HFFc6 (cell line): Measurements from ENCODE around the gene CTAGE9. TPM values are rescaled to one million over a fixed set of nuclear protein-coding genes. Genes with fewer than 3 reads are reported as not detected.

ENCODE experiments used
- DNase-seq: peaks from one replicate; pipeline ENCODE4 v3.0.0-alpha.2; 2018
- H3K27ac Mint-ChIP-seq: 2 replicates; pipeline ENCODE4 v1.8.0; 2020; ENCODE audit warnings: mild to moderate bottlenecking, mixed read lengths
- H3K27me3 Mint-ChIP-seq: 2 replicates; pipeline ENCODE4 v1.8.0; 2021; ENCODE audit warnings: mild to moderate bottlenecking, moderate library complexity, mixed read lengths; ENCODE audit not compliant: insufficient read depth
- H3K36me3 Mint-ChIP-seq: 2 replicates; pipeline ENCODE4 v1.8.0; 2021; ENCODE audit warnings: low read depth, mixed read lengths
- H3K4me1 Mint-ChIP-seq: 2 replicates; pipeline ENCODE4 v1.8.0; 2020; ENCODE audit warnings: low read depth, mixed read lengths
- H3K4me3 Mint-ChIP-seq: 2 replicates; pipeline ENCODE4 v1.8.0; 2020; ENCODE audit warnings: mild to moderate bottlenecking, moderate library complexity, mixed read lengths
- H3K9me3 Mint-ChIP-seq: 2 replicates; pipeline ENCODE4 v1.8.0; 2020; ENCODE audit warnings: mild to moderate bottlenecking, mixed read lengths
- total RNA-seq, 6 experiments: library from RNA; stranded (reverse); fragmentation: NEBNext Ultra II Directional; extraction: Animal tissue kit (Norgen Biotek cat#: 25700); gene quantifications; 2 replicates in 1 of 6; 3 replicates in 5 of 6; pipeline ENCODE4 v1.2.3, GENCODE V29; 2021
- TF ChIP-seq, protein P1 (sequence below): fragments of 200-600 bp; sonication (generic); IDR thresholded peaks from 2 replicates; pipeline ENCODE4 v1.5.0; 2021; ENCODE audit warnings: antibody characterized with exemption, mild to moderate bottlenecking

The CTAGE9 gene
- total RNA-seq, 6 experiments from 2014 or later, result not detected

DNA sequence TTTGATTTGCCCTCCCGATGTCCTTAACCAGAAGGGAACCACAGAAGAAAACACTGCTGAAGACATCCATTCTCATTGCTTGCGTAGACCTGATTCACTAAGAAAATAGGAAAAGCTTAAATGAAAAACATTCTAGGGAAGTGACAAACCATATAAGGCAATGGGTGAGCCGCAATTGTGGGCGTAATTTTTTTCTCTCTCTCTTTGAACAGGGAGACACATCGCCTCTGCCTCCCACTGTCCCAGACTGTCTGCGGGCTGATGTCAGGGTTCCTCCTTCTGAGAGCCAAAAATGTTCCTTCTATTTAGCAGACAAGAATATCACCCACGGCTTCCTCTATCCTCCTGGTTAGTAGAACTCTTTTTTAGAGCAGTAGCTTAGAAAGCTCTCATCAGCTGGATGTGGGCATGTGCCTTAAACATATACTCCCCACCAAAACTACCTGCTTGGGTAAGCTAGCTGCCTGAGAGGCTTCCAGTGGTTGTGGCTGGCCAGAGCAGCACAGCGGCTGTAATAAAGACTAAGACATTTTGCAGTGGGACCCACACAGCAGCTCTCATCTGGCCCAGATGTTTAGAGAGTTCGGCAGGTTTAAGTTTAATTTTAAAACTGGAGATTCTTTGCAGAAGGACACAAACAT lies 22.7 kb upstream of the CTAGE9 start:
- TF ChIP-seq, protein P1, sequence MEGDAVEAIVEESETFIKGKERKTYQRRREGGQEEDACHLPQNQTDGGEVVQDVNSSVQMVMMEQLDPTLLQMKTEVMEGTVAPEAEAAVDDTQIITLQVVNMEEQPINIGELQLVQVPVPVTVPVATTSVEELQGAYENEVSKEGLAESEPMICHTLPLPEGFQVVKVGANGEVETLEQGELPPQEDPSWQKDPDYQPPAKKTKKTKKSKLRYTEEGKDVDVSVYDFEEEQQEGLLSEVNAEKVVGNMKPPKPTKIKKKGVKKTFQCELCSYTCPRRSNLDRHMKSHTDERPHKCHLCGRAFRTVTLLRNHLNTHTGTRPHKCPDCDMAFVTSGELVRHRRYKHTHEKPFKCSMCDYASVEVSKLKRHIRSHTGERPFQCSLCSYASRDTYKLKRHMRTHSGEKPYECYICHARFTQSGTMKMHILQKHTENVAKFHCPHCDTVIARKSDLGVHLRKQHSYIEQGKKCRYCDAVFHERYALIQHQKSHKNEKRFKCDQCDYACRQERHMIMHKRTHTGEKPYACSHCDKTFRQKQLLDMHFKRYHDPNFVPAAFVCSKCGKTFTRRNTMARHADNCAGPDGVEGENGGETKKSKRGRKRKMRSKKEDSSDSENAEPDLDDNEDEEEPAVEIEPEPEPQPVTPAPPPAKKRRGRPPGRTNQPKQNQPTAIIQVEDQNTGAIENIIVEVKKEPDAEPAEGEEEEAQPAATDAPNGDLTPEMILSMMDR, result no peak
- Mint-ChIP-seq H3K27ac (peak overlapping the region; percentile 72), H3K9me3 (no peaks in the 10 kb centered on the region), H3K36me3 (peaks cover 5% of the 10 kb centered on the region; the same call in 1 of the 2 replicates), H3K4me1 (peaks cover 29% of the 10 kb centered on the region), H3K4me3 (peak overlapping the region; percentile 78), H3K27me3 (no peaks in the 10 kb centered on the region)
- DNase-seq, result peak; percentile 63

DNA sequence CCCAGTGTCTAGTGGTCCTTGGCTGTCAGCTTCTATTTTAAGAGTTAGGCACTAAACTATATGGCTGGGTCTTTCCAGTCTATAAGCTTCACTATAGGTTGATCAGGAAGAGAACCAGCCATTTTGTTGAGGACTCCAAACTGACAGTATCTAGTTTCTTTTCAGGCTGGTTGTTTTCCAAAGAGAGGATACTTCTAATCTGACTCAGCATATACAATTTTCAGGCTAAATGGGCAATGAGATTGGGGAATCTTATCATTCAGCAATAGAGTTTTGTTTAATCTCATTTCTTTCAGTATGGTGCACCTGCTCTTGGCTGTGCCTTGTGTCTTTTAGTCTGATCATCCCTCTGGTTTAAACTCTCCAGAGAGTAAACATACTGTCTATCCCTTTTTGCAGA lies 20.4 kb upstream of the CTAGE9 start:
- no peak overlapping the region for H3K4me3 Mint-ChIP-seq
- peaks cover 5% of the 10 kb centered on the region; the same call in 1 of the 2 replicates for H3K36me3 Mint-ChIP-seq
- H3K9me3 Mint-ChIP-seq, result no peaks in the 10 kb centered on the region
- no peak overlapping the region for H3K27ac Mint-ChIP-seq
- no peaks in the 10 kb centered on the region for H3K27me3 Mint-ChIP-seq
- no peak for DNase-seq
- H3K4me1 Mint-ChIP-seq, result peaks cover 33% of the 10 kb centered on the region
- TF ChIP-seq, protein P1, result no peak

DNA sequence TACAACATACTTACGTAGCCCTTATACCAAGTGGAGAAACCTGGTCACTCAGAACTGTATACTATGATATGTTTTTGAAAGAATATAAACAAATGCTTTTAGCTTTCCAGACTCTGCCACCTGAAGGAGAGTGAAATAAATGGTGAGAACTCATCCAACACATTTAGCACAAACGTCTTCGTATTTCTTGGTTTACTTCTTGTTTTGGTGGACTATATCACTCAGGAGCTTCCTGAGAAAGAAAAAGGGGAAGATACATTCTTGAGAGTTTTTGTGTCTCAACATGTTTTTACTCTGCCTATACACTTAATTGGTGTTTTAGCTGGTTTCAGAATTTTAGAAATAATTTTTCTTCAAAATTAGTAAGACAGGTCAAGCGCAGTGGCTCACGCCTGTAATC lies 19.4 kb upstream of the CTAGE9 start:
- no peaks in the 10 kb centered on the region for H3K9me3 Mint-ChIP-seq
- H3K27ac Mint-ChIP-seq, result no peak overlapping the region
- H3K4me3 Mint-ChIP-seq, result no peak overlapping the region
- TF ChIP-seq, protein P1, result no peak
- no peak for DNase-seq
- no peaks in the 10 kb centered on the region for H3K27me3 Mint-ChIP-seq
- H3K36me3 Mint-ChIP-seq, result peaks cover 5% of the 10 kb centered on the region; the same call in 1 of the 2 replicates
- peaks cover 33% of the 10 kb centered on the region for H3K4me1 Mint-ChIP-seq

DNA sequence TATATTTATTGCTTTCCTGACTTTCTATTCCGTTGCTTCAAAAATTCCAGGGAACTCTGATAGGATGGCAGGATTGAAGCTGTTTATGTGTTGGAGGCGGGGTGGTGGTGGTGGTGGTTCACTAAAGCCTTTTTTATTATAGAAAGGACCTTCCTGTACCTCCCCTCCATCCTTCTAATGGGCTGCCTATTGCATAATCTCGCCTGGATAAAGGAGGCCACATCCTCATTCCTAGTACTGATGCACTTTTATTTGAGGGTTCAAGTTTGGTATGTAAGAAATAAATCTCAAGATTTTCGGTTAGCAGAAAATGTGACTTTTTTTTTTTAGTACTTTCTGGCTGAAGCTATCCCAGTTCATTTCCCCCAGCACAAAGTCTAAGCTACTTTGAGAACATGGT lies 18.7 kb upstream of the CTAGE9 start:
- H3K4me3 Mint-ChIP-seq, result no peak overlapping the region
- no peak overlapping the region for H3K27ac Mint-ChIP-seq
- no peaks in the 10 kb centered on the region for H3K27me3 Mint-ChIP-seq
- H3K4me1 Mint-ChIP-seq, result peaks cover 34% of the 10 kb centered on the region
- DNase-seq, result no peak
- H3K36me3 Mint-ChIP-seq, result peaks cover 5% of the 10 kb centered on the region; the same call in 1 of the 2 replicates
- TF ChIP-seq, protein P1, result no peak
- H3K9me3 Mint-ChIP-seq, result no peaks in the 10 kb centered on the region

DNA sequence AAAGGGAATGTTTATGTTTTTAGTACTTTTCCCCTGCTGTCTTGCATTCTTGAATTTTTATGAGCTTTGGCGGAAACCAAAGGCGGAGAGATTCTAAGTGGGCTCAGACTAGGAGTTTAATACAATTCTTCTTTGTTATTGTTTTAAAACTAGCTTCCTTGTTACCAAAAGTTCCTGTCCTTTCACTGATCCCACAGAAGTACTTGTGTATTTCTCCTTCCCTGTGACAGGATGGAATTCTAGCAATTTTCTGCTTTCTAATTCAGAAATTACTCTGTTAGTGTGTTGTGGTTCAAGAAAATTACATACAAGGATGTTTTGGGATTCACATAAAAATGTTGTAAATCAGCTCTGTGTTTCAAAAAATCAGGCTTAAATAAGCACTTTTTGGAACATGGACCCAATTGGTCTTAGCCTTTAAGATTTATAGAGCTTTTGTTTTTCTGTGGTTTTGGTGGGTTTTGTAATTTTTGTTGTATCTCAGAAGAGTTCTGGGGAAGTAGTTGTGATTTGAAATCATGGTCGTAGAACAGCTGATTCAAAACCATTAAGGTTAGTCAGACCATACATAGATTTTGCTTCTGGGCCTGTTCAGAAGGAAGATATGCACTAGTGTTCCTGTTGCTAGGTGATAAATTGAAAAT lies 17.6 kb upstream of the CTAGE9 start:
- H3K36me3 Mint-ChIP-seq, result peaks cover 5% of the 10 kb centered on the region; the same call in 1 of the 2 replicates
- TF ChIP-seq, protein P1, result no peak
- DNase-seq, result no peak

More for the DNA sequence above, 17.6 kb upstream of the CTAGE9 start:
- H3K9me3 Mint-ChIP-seq, result no peaks in the 10 kb centered on the region
- H3K4me3 Mint-ChIP-seq, result no peak overlapping the region
- peaks cover 32% of the 10 kb centered on the region for H3K4me1 Mint-ChIP-seq
- no peak overlapping the region for H3K27ac Mint-ChIP-seq
- H3K27me3 Mint-ChIP-seq, result no peaks in the 10 kb centered on the region
